ENCODE results near the gene L3MBTL3. TPM values are rescaled to one million over a fixed set of nuclear protein-coding genes. Genes with fewer than 3 reads are reported as not detected.
"Not testable (repeated sequence)": the region's sequence is repeated elsewhere in the genome, so short reads cannot be mapped to it uniquely, and the experiment has no call there.

Gene L3MBTL3
- total RNA-seq, 1 experiment from 2014 or later, result 13.7 TPM

DNA sequence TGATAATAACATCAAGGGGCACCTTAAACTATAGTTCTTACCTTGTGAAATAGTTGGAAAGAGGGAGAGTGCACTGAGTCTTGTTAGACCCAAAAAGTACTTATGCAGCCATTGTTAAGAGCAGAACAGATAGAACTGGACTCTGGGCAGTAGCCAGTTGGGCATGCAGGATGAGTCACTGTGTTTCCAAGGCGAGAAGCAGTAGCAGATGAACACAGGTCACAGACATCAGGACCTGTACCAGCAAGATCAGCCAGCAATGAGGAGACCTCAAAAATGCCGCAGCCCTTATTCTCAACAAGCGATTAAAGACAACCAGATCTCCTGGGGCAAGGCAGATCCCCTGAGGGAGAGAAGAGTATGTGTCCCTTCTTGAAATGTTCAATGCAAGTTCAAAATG lies 125.3 kb downstream of the L3MBTL3 start (continued):
- TF ChIP-seq, protein P1, sequence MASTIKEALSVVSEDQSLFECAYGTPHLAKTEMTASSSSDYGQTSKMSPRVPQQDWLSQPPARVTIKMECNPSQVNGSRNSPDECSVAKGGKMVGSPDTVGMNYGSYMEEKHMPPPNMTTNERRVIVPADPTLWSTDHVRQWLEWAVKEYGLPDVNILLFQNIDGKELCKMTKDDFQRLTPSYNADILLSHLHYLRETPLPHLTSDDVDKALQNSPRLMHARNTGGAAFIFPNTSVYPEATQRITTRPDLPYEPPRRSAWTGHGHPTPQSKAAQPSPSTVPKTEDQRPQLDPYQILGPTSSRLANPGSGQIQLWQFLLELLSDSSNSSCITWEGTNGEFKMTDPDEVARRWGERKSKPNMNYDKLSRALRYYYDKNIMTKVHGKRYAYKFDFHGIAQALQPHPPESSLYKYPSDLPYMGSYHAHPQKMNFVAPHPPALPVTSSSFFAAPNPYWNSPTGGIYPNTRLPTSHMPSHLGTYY (CRISPR knock-in tag; IDR thresholded peaks at IDR 0.05), result no peak
- TF ChIP-seq SMAD4 (CRISPR knock-in tag; IDR thresholded peaks at IDR 0.05), result no peak
- TF ChIP-seq ELF4 (CRISPR knock-in tag; IDR thresholded peaks at IDR 0.05; ENCODE audit: low read depth), result no peak

DNA sequence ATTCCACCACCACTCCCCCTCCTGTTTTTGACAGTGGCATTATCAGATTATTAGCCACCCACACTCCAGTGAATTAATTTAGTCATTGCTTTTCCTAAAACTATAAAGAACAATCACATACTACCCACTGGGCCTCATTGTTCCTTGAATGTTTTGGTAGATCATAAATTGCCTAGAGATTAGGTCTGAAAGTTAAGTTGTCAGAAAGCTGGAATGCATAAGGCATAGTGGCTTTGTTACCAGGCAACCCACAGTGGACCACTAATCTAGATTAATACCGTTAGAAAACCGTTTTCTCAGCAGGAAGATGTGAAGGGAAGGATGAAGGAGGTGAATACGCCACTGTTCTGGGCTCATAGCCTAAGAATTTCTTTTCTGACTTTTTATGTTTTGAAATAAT lies 128.7 kb downstream of the L3MBTL3 start:
- ChIA-PET POLR2A (no interaction called here), CTCF (no interaction called here)
- no peaks in the 10 kb centered on the region for H3K4me1 Mint-ChIP-seq
- DNase-seq (ENCODE audit: low spot score) (no peak), ATAC-seq (no peak)
- TF ChIP-seq NFATC4 (CRISPR knock-in tag; IDR thresholded peaks at IDR 0.05), result no peak
- TF ChIP-seq, protein P2, sequence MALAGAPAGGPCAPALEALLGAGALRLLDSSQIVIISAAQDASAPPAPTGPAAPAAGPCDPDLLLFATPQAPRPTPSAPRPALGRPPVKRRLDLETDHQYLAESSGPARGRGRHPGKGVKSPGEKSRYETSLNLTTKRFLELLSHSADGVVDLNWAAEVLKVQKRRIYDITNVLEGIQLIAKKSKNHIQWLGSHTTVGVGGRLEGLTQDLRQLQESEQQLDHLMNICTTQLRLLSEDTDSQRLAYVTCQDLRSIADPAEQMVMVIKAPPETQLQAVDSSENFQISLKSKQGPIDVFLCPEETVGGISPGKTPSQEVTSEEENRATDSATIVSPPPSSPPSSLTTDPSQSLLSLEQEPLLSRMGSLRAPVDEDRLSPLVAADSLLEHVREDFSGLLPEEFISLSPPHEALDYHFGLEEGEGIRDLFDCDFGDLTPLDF (CRISPR knock-in tag; IDR thresholded peaks at IDR 0.05), result no peak
- no peak for TF ChIP-seq NR2C2 (CRISPR knock-in tag; IDR thresholded peaks at IDR 0.05)
- TF ChIP-seq CBFB (CRISPR knock-in tag; IDR thresholded peaks at IDR 0.05; ENCODE audit: low read depth), result no peak
- TF ChIP-seq, protein P3, sequence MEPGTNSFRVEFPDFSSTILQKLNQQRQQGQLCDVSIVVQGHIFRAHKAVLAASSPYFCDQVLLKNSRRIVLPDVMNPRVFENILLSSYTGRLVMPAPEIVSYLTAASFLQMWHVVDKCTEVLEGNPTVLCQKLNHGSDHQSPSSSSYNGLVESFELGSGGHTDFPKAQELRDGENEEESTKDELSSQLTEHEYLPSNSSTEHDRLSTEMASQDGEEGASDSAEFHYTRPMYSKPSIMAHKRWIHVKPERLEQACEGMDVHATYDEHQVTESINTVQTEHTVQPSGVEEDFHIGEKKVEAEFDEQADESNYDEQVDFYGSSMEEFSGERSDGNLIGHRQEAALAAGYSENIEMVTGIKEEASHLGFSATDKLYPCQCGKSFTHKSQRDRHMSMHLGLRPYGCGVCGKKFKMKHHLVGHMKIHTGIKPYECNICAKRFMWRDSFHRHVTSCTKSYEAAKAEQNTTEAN (CRISPR knock-in tag; IDR thresholded peaks at IDR 0.05), result no peak
- TF ChIP-seq, protein P4, sequence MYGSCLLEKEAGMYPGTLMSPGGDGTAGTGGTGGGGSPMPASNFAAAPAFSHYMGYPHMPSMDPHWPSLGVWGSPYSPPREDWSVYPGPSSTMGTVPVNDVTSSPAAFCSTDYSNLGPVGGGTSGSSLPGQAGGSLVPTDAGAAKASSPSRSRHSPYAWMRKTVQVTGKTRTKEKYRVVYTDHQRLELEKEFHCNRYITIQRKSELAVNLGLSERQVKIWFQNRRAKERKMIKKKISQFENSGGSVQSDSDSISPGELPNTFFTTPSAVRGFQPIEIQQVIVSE (CRISPR knock-in tag; IDR thresholded peaks at IDR 0.05; ENCODE audit: borderline replicate concordance), result no peak
- TF ChIP-seq, protein P5, sequence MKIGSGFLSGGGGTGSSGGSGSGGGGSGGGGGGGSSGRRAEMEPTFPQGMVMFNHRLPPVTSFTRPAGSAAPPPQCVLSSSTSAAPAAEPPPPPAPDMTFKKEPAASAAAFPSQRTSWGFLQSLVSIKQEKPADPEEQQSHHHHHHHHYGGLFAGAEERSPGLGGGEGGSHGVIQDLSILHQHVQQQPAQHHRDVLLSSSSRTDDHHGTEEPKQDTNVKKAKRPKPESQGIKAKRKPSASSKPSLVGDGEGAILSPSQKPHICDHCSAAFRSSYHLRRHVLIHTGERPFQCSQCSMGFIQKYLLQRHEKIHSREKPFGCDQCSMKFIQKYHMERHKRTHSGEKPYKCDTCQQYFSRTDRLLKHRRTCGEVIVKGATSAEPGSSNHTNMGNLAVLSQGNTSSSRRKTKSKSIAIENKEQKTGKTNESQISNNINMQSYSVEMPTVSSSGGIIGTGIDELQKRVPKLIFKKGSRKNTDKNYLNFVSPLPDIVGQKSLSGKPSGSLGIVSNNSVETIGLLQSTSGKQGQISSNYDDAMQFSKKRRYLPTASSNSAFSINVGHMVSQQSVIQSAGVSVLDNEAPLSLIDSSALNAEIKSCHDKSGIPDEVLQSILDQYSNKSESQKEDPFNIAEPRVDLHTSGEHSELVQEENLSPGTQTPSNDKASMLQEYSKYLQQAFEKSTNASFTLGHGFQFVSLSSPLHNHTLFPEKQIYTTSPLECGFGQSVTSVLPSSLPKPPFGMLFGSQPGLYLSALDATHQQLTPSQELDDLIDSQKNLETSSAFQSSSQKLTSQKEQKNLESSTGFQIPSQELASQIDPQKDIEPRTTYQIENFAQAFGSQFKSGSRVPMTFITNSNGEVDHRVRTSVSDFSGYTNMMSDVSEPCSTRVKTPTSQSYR (CRISPR knock-in tag; IDR thresholded peaks at IDR 0.05), result no peak
- TF ChIP-seq, protein P6, sequence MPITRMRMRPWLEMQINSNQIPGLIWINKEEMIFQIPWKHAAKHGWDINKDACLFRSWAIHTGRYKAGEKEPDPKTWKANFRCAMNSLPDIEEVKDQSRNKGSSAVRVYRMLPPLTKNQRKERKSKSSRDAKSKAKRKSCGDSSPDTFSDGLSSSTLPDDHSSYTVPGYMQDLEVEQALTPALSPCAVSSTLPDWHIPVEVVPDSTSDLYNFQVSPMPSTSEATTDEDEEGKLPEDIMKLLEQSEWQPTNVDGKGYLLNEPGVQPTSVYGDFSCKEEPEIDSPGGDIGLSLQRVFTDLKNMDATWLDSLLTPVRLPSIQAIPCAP (CRISPR knock-in tag; IDR thresholded peaks at IDR 0.05), result no peak
- no peaks in the 10 kb centered on the region for H3K27me3 Mint-ChIP-seq (ENCODE audit: low read depth)
- no peak overlapping the region for H3K4me3 Mint-ChIP-seq
- no peak overlapping the region for H3K27ac Mint-ChIP-seq
- H3K9me3 Mint-ChIP-seq, result no peaks in the 10 kb centered on the region; the same call in 1 of the 2 replicates
- no peaks in the 10 kb centered on the region for H3K36me3 Mint-ChIP-seq

DNA sequence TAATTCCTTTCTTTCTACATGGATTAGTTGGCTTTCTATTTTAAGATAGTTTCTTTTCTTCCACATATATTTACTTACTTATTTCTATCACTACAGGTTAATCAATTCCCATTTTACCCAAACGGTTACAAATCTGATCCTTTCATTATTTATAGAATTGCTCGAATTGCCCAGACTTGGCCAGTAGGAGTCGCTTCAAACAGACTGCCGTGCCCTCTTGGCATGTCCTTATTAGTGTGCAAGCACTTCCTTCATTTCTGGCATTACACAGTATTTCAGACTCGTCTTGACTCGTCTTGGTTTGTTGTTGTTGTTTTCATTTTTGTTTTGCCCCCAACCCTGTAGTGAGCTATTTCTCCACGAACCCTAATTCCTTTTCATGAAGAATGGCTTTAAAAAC lies 129.8 kb downstream of the L3MBTL3 start:
- CTCF ChIA-PET, result no interaction called here
- POLR2A ChIA-PET, result no interaction called here
- Mint-ChIP-seq H3K27ac (no peak overlapping the region), H3K4me1 (peaks cover 5% of the 10 kb centered on the region), H3K9me3 (no peaks in the 10 kb centered on the region; the same call in 1 of the 2 replicates), H3K27me3 (ENCODE audit: low read depth) (no peaks in the 10 kb centered on the region), H3K36me3 (no peaks in the 10 kb centered on the region), H3K4me3 (no peak overlapping the region)
- ATAC-seq, result peak; percentile 74
- TF ChIP-seq, protein P7, sequence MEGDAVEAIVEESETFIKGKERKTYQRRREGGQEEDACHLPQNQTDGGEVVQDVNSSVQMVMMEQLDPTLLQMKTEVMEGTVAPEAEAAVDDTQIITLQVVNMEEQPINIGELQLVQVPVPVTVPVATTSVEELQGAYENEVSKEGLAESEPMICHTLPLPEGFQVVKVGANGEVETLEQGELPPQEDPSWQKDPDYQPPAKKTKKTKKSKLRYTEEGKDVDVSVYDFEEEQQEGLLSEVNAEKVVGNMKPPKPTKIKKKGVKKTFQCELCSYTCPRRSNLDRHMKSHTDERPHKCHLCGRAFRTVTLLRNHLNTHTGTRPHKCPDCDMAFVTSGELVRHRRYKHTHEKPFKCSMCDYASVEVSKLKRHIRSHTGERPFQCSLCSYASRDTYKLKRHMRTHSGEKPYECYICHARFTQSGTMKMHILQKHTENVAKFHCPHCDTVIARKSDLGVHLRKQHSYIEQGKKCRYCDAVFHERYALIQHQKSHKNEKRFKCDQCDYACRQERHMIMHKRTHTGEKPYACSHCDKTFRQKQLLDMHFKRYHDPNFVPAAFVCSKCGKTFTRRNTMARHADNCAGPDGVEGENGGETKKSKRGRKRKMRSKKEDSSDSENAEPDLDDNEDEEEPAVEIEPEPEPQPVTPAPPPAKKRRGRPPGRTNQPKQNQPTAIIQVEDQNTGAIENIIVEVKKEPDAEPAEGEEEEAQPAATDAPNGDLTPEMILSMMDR (IDR thresholded peaks at IDR 0.05), result 0 out of 2 replicates have a peak, but pooled peaks have one; percentile 20
- TF ChIP-seq, protein P8, sequence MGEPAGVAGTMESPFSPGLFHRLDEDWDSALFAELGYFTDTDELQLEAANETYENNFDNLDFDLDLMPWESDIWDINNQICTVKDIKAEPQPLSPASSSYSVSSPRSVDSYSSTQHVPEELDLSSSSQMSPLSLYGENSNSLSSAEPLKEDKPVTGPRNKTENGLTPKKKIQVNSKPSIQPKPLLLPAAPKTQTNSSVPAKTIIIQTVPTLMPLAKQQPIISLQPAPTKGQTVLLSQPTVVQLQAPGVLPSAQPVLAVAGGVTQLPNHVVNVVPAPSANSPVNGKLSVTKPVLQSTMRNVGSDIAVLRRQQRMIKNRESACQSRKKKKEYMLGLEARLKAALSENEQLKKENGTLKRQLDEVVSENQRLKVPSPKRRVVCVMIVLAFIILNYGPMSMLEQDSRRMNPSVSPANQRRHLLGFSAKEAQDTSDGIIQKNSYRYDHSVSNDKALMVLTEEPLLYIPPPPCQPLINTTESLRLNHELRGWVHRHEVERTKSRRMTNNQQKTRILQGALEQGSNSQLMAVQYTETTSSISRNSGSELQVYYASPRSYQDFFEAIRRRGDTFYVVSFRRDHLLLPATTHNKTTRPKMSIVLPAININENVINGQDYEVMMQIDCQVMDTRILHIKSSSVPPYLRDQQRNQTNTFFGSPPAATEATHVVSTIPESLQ (CRISPR knock-in tag; IDR thresholded peaks at IDR 0.05), result no peak
- TF ChIP-seq ZNF219 (CRISPR knock-in tag; IDR thresholded peaks at IDR 0.05; ENCODE audit: borderline replicate concordance) (no peak), JAZF1 (CRISPR knock-in tag; IDR thresholded peaks at IDR 0.05) (no peak), ZNF671 (CRISPR knock-in tag; IDR thresholded peaks at IDR 0.05) (no peak)
- TF ChIP-seq, protein P9, sequence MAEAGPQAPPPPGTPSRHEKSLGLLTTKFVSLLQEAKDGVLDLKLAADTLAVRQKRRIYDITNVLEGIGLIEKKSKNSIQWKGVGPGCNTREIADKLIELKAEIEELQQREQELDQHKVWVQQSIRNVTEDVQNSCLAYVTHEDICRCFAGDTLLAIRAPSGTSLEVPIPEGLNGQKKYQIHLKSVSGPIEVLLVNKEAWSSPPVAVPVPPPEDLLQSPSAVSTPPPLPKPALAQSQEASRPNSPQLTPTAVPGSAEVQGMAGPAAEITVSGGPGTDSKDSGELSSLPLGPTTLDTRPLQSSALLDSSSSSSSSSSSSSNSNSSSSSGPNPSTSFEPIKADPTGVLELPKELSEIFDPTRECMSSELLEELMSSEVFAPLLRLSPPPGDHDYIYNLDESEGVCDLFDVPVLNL (CRISPR knock-in tag; IDR thresholded peaks at IDR 0.05; ENCODE audit: borderline replicate concordance, low read depth), result no peak
- DNase-seq (ENCODE audit: low spot score), result peak; percentile 23

DNA sequence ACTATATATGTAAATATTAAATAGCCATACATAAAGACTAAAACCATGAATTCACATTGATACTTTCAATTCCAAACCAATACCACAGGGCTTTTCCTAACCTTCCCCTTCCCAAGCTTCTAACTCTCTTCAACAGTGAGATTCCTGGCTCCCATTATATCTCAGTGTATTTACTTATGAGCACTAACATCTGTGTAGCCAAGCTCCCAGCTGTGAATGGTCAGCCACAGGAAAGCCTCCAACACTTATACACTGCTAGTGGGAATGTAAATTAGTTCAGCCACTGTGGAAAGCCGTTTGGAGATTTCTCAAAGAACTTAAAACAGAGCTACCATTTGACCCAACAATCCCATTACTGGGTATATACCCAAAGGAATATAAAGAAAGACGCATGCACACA lies 130.6 kb downstream of the L3MBTL3 start:
- H3K27ac Mint-ChIP-seq; H3K4me3 Mint-ChIP-seq; H3K36me3 Mint-ChIP-seq; POLR2A ChIA-PET; H3K4me1 Mint-ChIP-seq; H3K9me3 Mint-ChIP-seq; CTCF ChIA-PET; ATAC-seq; H3K27me3 Mint-ChIP-seq (ENCODE audit: low read depth); DNase-seq (ENCODE audit: low spot score): not testable (repeated sequence)
